GM19238 (cell line): ENCODE data around the gene BRMS1.

ENCODE experiments used
- DNase-seq: peaks from one replicate; pipeline ENCODE4 v3.0.0; 2011; ENCODE audit warnings: low spot score; ENCODE audit not compliant: insufficient read length

BRMS1 gene

DNA sequence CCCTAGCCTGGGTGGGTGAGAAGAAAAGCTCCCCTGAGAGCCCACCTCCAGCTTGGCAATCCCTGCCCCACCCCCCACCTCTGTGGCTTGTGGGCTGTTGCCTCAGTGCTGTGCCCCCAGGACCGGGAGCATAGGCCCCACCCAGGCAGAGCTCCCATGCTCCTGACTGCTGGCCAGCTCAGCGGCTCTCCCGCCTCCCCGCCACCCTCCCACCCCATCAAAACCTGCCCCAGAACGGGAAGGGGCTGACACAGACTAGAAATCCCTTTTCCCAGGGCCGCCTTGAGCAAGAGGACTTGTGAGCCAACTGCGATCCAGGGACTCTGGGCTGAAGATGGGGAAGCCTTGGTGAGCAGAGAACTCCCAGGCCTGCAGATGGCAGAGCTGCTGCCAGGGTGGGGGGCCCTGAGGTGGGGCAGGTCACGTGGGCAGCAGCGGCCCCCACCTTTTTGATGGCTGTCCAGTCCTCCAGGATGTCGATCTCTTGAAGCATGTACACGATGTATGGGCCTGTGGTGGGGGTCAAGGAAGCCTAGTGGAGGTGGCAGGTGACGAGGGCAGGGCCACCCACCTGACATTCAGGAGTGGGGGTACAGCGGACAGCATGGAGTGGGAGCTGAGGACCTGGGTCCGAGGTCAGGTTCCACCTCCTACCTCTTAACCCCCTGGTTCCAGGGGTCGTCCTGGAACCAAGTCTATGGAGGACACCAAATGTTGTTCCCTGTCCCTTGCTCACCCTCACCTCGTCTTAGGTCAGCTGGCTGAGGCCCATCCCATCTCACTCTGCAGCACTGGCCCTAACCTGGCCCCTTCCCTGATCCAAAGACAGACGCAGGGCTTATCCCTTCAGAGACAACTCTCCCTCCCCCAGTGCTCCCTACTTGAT, 6.4 kb downstream of the BRMS1 start:
- no peak for DNase-seq

DNA sequence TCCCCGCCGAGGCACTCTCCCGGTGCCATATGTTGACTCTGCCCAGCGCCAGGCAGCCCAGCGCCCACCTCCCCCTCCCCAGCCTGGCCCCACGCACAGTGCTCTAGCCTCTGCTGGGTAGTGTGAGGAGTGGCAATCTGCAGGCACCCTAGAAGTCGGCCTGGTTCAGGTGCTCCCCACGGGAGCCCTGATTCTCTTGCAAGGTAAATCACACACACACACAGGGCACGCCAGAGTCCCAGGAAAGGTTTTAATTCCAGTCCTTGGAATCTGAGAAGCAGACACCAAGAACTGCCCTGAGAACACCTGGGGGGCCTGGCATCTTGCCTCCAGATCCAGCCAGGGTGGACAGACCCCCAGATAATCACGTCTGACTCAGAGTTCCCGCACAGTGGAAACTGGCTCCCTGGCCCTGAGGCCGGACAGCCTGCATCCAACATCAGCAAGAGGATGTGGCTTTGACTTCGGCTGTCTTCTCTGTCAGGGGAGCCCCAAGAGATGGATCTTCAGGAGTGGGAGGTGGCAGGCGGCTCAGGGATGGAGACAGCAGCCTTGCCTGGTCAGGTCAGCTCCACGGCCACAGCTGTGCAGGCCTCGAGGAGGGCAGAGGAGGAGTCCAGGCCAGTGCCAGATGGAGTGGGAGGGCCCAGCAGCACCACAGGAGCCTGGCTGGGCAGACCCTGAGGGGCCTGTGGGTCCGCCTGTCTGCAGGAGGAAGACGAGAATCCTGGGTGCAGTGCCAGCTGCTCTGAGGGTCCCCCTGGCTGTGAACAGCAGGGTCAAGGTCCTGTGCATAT, 7.6 kb downstream of the BRMS1 start:
- no peak for DNase-seq

DNA sequence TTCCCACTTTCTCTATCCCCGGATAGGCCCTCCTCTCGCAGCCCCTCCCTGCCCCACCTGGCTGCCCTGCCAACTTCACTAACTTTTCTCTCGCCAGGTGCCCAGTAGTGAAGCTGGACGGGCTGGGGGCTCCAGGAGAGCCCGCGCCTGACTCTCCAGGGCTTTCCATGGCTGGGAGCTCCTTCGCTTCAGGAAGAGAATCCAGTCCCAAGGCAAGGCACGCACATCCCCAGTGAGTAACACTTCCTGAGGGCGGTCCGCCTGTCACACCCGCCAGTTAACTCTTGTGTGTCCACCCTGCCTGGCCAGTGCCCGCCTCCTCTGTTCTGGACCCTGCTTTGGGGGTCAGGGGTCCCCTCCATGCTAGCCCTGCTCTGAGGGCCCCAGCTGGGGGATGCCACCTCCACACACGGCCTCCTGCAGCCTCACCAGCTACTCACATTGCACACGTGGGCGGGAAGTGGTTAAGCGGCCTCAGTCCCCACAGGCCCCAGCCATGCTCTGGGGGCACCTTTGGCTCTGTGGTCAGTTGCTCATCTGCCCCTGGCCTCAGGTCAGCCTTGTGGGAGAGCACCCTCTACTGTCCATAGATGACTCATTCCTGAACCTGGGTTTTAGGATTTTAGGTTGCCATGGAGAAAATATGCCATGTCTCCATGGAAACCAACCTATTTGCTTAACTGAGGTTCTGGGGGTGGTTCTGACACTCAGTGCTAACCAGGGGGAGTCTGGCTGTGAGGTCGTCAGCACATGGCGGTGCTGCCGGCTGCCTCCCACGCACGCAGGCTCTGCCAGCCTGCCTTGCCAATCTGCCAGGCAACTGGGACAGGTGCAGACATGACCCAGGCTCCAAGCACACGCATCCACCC, 8.4 kb downstream of the BRMS1 start, which contains the start of gene RIN1:
Gene RIN1 (minus strand): TSS at position 201 of the 869 bp plus-strand sequence. CDS start 32 bp downstream, at position 169.
- DNase-seq: peak; percentile 74

DNA sequence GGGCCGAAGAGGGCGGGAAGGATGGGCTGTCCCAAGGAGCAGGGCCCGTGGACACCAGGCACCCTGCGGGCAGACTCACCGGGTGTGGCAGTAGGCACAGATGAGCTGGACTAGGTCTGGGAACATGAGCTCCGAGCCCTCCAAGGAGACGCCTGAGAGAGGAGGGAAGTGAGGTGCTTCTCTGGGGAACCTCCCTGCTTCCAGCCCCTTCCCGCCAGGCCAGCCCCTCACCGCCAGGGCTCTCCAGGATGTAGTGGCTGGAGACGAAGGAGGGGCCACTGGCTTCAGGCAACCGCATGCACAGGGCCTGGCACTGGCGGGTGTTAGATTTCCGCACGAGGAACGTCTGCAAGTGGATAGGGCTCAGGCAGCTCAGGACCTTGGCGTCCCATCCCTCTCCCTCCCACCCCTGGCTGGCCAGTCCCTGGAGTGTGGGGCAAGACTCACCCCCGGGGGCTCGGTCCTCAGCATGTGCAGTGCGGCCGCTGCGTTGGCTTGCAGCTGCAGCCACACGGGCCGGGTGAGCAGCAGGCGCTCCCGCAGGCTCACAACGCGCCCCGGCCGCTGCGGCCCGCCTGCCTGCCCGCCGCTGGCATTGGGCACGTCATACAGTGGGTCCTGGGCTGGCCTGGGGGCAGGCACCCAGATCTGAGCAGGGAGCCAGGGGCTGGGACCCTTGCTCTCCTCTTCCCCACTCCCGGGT, 9.2 kb downstream of the BRMS1 start:
- no peak for DNase-seq

DNA sequence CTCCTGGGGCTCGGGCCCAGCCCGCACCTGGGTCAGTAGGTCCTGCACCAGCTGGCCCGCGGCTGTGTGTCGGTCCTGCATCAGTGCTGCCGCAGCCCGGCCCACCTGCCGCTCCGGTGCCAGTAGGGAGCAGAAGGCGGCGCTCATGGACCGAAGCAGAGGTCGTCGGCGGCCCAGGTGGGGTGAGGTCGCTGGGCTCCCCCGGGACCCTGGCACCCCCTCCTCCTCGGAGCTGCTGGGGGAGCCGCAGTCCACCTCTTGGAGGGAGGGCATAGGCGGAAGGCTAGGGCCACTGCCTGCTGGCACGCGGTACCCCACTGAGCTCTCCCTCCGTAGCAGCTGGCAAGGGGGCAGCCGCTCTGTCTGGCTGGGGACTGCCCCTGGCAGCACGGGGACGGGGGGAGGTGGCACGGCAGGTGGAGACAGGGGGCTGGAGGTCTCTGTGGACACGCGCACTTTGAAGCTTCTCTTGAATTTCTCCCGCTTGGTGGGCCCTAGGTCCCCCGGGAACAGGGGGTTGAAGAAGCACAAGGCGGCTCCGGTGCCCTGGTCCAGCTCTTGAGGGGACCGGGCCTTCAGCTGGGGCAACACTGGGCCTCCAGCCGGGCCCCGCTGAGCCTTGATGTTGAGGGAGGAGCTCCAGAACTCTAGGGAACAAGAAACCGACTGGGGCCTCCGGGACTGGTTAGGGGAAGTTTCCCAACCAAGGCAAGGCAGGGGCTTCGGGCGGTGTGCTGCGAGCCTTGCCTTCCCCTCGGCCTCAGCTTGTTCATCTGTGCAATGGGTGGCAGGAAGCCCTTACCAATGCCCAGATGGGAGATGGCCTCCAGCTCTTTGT, 10.1 kb downstream of the BRMS1 start:
- DNase-seq: no peak

DNA sequence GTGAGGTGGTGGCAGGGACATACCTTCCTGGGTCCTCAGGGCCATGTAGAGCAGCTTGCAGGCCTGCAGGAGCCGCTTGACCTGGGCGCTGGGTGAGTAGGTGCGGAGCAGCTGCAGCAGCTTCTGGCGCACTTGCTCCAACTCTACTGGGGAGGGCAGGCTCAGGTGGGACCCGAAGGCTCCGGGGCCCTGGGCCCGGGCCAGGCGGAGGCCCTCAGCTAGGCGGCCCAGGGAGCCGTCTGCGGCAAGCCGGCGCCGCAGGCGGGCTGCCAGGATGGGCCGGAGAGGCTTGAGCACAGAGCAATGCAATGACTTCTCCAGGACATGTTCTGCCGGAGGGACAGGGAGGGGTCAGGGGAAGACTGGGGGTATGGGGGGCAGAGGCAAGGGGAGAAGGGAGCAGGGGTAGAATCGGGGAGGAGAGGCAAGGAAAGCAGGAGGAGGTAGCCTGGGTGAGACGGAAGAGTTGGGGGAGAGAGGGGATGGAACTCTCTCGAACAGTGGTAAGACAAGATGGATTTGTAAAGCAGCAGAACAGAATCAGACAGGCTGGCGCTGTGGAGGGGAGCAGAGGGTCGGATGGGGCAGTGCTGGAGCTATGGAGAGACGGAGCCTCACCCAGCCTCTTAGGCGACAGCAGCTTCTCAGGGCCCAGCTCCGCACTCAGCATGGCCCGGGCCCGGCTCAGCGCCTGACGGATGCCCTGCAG, 10.9 kb downstream of the BRMS1 start:
- no peak for DNase-seq

DNA sequence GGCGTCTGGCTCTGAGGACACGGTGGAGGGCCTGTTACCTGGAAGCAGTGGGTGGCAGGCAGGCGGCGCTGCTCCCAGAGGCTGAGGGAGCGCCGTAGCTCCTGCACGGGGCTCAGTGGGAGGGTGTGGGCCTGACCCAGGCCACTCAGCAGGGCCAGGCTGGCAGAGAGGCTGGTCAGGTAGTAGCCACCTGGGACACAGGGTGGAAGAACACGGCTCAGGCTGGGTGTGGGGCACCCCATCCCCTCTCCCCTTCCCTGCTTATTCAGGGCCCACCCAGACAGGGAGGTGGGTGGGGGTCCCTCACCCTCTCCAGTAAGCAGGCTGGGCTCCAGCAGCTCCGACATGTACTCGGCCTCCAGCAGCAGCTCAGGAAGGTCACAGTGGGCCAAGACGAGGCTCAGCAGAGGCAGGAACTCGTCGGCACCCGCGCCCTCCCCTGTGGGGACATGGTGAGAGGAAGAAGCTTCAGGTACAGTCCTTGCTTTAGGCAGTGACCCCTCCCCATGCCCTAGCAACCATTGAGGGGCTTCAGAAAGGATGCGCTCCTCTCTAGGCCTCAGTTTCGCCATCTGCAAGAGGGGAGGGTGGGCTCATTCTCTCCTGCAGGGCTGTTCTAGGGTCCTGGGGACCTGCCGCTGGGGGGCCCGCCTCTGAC, 11.6 kb downstream of the BRMS1 start:
- DNase-seq: no peak

DNA sequence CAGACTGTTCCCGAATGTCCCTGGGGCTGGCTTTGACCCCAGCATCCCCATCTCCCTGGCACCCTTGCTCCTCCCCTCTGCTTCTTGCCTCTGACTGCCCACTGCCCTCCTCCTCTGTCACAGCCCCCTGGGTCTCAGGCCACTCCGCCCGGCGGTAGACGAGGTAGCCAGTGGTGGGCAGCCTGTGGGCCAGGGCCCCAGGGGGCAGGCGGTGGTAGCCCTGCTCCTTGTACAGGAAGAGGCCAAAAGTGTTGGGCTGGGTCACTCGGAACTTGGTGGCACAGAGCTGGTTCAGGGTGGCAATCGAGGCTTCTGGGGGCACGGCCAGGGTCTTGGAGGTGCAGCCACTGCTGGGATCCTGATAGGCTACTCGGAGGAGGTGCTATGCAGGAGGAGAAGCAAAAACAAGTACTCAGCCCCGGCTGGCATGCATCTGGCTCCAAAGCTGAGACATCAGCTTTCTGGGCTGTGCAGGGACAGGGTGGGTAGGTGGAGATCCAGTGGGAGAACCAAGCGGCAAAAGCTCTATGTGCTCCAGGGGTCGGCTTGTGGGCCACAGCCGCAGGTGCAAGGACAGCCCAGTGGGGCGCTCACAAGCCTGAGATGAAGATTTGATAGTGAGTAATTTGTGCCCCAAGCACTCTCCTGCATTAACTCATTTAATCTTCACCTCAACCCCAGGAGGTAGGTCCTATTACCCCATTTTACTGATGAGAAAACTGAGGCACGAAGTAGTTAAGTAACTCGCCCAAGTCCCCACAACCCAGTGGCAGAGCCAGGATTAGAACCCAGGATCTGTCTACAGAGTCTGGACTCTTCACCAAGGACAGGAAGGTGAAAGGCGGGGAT, 12.3 kb downstream of the BRMS1 start:
- DNase-seq: no peak

DNA sequence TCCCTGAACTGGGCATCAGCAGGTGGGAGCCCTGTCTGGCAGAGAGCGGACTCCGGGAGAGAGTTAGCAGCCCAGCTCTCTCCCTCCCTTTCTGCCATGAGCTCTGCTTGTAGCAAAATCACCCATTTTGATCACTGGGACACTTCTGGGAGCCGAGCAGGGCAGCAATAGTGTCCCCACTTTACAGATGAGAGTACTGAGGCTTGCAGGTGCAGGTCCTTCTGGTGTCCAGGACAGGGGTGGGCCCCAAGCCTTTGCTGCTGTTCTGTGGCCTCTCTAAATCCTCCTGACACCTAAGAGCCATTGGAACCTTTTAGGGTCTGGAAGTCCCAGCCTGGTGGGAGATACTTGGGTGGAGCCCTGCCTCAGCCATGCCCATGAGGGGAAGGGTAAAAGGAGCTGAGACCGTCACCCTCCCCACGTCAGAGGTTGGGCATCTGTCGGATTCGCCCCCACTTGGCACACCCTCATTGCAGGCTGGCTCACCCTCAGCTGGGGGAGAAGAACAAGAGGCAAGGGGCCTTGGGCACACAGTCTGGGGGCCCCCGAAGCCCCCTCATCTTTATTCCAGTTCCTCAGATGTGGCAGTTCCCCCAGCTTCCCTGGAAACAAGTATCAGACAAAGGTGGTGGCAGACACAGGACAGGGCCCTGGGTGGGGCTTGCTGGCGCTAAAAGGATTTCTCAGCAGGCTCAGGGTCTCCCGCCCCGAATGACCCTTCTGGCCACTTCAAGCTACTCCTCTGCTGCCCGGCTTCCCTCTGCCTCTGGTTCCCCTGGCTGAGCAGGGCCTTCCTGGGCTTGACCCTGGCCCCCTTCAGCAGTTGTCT, 13.1 kb downstream of the BRMS1 start:
- DNase-seq: no peak

DNA sequence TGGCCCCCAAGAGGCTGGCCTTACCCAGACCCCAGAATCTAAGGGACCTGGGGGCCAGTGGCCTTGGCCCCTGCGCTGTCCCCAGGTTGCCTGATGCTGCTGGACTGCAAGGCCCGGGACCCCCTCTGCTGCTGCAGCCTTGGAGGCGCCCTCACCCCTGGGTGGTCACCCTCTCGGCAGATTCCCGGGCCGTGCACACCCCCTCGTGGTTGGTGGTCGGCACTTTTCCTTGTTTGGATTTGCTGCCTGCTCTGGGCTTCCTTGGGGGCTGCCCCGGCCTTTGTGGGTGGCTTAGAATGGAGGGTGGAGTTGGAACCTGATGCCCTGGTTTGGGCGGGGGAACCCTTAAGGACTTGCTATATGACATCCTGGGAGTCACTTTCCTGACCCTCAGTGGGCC, 14.0 kb downstream of the BRMS1 start:
- DNase-seq: no peak

DNA sequence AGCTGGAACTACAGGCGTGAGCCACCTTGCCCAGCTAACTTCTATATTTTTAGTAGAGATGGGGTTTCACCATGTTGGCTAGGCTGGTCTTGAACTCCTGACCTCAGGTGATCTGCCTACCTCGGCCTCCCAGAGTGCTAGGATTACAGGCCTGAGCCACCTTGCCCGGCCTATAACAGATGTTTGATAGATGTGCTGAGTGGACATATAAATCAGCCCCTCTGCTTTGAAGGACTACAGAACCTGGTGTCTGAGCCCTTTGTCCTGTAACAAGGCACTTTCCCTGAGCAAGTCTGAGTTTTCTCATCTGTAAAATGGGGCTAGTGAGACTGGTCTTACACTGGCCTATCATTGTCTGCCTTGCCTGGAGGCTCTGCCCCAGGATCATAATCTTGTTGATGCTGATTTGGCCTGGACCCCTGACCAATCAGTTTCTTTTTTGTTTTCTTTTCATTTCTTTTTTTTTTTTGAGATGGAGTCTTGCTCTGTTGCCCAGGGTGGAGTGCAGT, 15.7 kb downstream of the BRMS1 start:
- DNase-seq: no peak

DNA sequence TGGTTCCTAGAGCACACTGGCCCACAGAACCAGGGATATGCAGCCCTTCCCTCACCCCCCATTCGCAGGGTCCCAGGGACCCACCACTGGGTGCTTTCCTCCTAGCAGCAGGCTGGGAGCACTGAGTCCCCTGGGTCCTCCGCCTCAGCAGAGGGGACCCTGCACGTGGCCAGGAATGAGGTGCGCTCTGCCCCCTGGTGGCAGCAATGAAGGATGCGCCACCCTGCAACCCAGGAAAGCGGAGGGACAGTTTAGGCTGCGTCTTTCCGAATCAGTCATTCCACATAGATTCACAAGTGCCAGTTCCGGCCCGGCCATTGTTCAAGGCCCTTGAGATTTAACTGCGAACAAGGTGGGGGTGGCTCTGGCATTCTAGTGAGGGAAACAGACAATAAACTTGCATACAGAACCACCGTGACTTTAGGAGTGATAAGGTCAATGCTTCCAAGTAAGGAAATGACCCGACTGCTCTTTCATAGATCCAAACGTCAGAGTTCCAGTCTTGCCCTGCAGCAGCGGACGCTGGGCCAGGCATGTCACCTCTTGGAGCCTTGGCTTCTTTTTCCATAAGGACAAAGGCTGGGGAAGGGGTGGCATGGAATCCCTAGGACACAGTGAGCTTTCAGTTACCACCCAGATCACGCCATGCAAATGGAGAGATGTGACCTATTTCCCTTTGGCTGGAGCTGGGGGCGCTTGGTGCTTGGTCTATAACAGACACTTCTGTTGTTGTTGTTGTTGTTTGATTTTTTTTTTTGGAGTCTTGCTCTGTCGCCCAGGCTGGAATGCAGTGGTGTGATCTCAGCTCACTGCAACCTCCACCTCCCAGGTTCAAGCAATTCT, 16.4 kb downstream of the BRMS1 start:
- DNase-seq: peak; percentile 92

DNA sequence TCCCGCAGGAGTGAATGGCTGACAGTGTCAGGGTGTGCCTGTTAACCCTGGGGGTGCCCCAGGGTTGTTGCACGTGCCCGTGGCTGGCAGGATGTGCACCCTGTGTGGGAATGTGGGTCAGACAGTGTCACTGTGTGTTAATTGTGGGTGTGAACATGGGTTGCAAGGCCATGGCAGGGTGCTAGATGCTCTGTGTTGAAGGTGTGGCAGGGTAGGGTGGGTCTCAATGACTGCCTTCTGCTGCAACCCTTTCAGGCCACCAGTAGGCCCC, 16.9 kb downstream of the BRMS1 start:
- DNase-seq: no peak

DNA sequence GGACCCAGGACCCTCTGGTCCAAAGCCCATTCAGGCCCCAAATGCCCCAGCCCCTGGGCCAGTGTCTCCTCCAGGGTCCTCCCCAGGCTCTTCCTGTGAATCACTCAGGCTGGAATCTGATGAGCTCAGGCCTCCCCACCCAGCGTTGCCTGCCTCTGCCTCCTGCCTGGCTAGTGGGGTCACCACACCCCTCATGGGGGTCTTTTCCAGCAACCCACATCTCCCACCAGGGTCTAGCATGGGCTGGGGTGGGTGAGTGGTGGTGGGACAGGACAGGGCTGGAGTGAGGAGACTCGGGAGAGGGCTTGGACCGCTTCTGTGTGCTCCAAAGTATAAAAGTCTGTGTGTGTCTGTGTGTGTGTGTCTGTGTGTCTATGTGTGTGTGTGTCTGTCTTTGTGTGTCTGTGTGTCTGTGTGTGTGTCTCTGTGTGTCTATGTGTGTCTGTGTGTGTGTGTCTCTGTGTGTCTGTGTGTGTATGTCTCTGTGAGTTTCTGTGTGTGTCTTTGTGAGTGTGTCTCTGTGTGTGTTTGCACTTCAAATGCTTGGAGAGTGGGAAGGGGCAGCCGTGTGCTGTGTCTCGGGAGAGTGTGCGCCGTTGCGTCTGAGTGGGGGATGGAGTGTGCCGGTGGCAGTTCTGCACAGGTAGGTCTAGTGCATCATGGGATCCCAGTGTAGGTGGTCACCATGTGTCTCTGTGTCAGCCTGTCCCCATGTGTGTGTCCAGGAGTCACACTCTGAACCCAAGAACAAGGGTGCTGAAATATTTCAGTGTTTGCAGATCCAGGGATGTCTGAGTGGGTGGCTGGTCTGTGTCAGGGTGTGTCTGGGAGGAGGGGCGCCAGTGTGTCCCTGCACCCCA, 17.5 kb downstream of the BRMS1 start:
- DNase-seq: no peak
